Measurements from ENCODE around the gene TIMM50.
A peak's percentile ranks its signal among the peaks of the same experiment; 100 is the strongest.

The TIMM50 gene

DNA sequence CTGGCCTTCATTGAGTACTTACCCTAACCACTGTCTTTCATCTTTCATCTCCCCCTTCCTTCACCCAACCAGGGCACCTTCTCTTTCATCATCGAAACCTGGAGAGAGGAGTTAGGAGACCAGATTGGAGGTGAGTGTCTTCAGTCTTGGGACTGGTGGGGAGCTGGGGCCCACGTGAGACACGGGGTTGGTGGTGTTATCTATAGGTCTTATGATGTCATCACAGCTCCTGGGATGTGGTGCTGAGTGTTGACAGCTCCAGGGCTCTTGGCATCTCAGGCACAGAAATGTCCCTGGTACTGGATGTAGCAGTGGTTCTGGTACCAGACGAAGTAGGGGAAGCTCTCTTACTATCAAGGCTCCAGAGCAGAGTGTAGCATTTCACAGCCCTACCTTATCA, 19.9 kb downstream of the TIMM50 start:
- DNase-seq (ENCODE audit: low read depth in 2 of 2) = no peak

DNA sequence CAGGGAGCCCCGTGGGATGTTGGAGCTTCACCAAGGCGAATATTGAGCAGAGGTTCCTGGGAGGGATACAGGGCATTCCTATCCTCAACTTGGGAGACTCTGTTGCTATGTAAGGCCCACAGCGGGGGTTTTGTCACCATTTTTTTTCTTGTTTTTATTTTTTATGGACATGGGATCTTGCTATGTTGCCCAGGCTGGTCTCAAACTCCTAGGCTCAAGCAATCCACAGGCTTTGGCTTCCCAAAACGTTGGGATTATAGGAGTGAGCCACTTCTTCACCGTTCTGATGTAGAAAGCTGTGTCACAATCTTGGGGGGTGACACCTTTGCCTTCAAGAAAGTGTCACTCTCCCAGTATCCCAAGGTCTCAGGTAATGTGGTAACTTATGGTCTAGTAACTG, 20.7 kb downstream of the TIMM50 start:
- DNase-seq (ENCODE audit: low read depth in 2 of 2) = no peak

DNA sequence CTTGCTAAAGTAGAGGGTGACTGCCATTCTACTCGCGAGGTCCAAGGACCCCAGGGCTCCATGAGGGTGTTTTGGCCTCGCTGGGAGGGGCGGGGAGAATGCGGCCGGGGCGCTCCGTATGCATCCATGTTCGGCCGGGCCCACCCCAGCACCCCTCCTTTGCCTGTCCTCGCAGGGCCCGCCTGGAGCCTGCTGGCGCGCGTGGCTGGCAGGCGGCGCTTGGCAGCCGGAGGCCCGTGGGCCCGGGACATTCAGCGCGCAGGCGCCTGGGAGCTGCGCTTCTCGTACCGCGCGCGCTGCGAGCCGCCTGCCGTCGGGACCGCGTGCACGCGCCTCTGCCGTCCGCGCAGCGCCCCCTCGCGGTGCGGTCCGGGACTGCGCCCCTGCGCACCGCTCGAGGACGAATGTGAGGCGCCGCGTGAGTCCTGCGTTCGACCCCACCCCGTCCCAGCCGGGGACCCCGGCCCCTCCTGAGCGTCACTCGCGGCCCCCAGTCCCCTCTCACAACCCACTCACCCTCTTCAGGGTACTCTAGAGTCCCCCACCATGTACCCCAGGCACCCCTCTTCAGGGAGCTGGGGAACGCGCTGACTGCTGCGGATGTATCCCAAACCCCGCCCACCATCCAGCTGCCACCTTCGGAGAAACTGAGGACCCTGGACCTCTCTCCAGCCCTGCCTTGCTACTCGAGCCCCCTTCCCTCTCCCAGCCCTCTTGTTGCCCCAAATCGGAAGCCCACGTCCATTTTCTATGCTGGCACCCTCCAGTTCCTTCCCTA, 22.2 kb downstream of the TIMM50 start:
- peak; percentile 70 to 71 for DNase-seq (ENCODE audit: low read depth in 2 of 2)

DNA sequence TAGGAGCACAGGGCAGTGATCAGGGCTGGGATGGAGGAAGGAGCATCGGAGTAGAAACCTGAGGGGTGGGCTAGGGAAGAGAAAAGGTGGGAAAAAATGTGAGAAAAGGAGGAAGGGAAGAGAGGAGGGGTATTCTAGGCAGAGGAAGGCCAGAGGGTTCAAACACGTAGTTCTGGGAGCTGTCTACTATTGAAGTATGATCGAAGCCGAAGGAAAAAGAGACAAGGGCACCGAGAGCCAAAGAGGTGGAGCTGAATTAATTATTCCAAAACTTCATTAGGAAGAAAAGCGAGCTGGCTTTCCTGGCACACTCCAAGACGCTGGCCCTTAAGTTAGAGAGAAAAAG, 25.9 kb downstream of the TIMM50 start:
- no peak for DNase-seq (ENCODE audit: low read depth in 2 of 2)

DNA sequence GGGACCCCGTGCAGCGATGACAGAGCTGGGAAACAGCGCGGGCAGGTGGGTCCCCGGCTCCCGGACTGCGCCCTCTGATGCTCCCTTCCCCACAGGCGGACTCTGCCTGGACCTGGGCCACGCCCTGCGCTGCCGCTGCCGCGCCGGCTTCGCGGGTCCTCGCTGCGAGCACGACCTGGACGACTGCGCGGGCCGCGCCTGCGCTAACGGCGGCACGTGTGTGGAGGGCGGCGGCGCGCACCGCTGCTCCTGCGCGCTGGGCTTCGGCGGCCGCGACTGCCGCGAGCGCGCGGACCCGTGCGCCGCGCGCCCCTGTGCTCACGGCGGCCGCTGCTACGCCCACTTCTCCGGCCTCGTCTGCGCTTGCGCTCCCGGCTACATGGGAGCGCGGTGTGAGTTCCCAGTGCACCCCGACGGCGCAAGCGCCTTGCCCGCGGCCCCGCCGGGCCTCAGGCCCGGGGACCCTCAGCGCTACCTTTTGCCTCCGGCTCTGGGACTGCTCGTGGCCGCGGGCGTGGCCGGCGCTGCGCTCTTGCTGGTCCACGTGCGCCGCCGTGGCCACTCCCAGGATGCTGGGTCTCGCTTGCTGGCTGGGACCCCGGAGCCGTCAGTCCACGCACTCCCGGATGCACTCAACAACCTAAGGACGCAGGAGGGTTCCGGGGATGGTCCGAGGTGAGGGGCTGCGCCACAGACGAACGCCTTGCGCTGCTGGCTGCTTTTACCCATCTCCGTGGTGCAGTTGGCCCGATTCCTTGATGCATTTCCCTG, 26.5 kb downstream of the TIMM50 start:
- peak; percentile 49 to 69 for DNase-seq (ENCODE audit: low read depth in 2 of 2)

DNA sequence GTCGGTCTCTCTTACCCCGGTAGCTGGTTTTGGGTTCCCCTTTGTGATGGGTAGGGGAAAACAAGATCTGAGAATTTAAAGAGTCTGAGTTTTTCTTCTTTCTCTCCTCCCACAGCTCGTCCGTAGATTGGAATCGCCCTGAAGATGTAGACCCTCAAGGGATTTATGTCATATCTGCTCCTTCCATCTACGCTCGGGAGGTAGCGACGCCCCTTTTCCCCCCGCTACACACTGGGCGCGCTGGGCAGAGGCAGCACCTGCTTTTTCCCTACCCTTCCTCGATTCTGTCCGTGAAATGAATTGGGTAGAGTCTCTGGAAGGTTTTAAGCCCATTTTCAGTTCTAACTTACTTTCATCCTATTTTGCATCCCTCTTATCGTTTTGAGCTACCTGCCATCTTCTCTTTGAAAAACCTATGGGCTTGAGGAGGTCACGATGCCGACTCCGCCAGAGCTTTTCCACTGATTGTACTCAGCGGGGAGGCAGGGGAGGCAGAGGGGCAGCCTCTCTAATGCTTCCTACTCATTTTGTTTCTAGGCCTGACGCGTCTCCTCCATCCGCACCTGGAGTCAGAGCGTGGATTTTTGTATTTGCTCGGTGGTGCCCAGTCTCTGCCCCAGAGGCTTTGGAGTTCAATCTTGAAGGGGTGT, 27.2 kb downstream of the TIMM50 start:
- no peak for DNase-seq (ENCODE audit: low read depth in 2 of 2)

DNA sequence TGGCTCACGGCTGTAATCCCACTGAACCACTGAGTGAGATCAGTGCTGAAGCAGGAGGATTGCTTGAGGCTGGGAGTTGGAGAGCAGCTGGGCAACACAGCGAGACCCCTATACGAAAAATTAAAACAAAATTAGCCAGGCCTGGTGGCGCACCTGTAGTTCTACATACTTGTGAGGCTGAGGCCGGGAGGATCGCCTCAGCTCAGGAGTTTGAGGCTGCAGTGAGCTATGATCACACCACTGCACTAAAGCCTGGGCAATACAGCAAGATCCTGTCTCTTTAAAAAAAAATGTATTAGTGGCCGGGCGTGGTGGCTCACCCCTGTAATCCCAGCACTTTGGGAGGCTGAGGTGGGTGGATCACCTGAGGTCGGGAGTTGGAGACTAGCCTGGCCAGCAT, 28.0 kb downstream of the TIMM50 start:
- DNase-seq (ENCODE audit: low read depth in 2 of 2) = no peak

DNA sequence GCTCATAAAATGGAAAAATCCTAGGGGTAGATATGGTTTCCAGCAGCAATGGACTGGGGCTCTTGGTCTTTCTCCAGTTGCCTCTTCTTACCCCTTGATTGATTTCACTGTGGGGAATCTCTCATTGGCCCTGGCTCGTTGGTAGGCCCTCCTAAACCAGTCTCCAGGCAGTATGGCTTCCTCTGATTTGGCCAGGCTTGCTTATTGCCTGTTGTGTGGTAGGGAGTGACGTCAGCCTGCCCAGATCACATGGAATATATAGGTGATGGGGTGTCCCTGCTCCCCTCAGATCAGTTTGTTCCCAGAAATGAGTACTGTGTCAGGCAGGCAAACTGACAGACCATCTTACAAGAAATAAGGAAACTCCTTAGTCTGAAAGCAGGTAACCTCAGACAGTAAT, 28.6 kb downstream of the TIMM50 start:
- DNase-seq (ENCODE audit: low read depth in 2 of 2) = no peak

DNA sequence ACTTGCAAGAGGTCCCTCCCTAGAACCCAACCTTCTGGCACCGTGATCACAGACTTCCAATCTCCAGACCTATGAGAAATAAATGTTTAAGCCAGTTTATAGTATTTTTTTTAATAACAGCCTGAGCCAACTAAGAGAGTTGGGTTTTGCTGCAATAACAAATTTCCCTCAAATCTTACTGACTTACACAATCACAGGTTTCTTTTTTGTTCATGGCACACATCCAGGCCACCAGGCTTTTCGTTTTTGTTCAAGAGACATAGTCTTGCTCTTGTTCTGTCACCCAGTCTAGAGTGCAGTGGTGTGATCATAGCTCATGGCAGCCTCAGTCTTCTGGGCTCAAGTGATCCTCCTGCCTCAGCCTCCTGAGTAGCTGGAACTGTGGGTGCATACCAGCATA, 32.4 kb downstream of the TIMM50 start:
- DNase-seq (ENCODE audit: low read depth in 2 of 2) = no peak

DNA sequence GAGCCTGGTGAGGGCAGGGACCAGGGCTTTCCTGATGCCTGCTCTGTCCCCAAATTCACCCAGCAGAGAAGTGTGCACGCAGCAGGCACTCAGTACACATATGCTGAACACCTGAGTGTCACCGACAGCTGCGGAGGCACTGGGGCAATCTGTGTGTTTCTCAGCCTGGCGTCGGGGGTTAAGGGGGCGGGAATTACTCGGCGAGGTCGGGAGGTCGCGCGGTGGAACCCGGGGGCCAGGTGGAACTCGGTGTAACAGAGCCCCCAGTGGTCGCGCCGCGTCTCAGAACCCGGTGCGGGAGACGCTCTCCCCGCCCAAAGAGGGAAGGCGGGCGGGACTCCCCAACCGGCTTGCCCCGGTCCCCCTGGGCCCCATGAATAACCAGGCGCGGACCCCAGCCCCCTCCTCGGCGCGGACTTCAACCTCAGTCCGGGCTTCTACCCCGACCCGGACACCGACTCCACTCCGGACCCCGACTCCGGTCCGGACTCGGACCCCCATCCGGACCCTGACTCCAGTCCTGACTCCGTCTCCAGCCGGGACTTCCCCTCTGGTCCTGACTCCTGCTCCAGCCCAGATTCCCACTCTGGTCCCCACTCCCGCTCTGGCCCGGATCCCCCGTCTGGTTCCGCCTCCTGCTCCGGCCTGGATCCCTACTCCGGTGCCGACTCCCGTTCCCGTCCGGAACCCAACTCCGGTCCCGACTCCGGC, 34.4 kb downstream of the TIMM50 start, which contains the start of gene SELENOV:
SELENOV (plus strand) TSS at position 300 of the 711 bp plus-strand sequence; CDS start at position 374, 74 bp downstream.
- no peak for DNase-seq (ENCODE audit: low read depth in 2 of 2)

DNA sequence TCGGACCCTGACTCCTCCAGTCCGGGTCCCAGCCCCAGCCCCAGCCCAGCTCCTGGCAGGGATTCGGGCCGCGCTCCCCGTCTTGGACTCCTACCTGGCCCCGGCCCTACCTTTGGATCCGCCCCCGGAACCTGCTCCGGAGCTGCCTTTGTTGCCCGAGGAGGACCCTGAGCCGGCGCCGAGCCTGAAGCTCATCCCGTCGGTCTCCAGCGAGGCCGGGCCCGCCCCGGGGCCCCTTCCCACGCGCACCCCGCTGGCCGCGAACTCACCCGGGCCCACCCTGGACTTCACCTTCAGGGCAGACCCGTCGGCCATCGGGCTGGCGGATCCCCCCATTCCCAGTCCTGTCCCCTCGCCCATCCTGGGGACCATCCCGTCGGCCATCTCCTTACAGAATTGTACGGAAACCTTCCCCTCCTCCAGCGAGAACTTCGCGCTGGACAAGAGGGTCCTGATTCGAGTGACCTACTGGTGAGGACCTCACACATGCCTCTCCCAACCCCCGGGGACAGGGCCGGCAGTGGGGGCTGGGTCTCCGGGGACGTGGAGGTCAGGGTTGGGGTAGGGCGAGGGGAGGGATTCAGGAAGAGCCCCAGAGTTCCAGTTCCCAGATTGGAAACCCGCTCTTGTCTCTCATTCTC, 35.0 kb downstream of the TIMM50 start:
- DNase-seq (ENCODE audit: low read depth in 2 of 2) = no peak

DNA sequence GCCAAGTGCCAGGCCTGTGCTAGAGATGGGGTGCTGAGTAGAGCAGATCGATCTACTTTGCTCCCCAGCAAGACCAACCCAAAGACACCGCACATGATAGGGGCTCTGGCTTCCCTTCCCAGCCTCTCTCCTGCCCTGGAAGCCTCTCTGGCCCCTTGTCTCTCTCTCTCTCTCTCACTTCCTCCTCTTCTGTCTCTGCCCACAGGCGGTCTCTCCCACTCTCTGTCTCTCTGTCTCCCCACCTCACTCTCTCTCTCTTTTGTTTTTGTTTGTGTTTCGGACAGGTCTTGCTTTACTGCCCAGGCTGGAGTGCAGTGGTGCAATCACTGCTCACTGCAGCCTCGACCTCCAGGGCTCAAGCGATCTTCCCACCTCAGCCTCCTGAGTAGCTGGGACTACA, 35.6 kb downstream of the TIMM50 start:
- DNase-seq (ENCODE audit: low read depth in 2 of 2) = no peak

DNA sequence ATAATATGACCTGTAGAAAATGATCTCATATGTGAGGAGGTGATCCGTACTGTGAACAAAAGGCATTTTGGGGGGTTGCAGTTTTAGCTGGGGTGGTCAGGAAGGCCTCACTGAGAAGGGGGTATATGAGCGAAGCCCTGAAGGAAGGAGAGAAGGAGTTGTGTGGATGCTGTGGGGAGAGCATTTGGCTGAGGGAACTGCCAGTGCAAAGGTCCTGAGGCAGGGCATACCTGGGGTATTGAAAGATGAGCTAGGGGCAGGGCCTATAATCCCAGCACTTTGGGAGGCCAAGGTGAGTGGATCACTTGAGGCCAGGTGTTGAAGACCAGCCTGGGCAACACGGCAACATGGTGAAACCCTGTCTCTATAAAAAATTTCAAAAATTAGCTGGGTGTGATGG, 36.8 kb downstream of the TIMM50 start:
- no peak for DNase-seq (ENCODE audit: low read depth in 2 of 2)

DNA sequence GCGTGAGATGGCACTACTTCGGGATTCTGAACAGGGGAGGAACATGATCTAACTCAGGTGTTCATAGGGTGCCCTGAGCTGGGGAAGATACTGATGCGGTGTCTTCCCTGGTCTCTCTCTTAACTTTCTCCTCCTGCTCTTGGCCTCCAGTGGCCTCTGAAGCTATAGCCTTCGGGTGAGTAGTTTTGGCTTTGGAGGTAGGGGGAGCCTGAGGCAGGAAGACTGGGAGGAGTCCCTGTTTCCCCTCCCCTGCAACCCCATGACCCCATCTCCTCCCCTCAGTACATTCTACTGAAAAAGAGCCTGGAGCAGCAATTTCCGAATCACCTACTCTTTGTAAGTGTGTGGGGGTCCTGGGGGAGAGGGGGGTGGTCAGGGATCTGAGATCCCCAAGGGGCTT, 37.8 kb downstream of the TIMM50 start:
- no peak for DNase-seq (ENCODE audit: low read depth in 2 of 2)

DNA sequence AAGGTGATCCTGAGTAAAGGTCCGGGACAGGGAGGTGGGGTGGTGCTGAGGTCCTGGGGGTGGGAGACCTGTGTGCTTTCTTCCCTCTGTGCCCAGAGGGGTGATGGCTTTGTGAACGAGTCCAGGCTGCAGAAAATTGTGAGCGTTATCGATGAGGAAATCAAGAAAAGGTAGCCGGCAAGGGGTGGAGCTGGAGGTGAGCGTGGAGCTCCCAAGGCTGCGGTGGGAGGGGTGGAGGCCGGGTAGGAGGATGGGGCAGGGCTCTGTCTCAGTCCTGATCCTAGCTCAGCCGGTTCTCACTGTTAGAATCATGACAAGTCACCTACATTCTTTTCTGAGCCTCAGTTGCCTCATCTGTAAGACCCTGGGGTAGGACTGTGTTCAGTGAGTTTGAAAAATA, 38.3 kb downstream of the TIMM50 start:
- DNase-seq (ENCODE audit: low read depth in 2 of 2) = no peak

DNA sequence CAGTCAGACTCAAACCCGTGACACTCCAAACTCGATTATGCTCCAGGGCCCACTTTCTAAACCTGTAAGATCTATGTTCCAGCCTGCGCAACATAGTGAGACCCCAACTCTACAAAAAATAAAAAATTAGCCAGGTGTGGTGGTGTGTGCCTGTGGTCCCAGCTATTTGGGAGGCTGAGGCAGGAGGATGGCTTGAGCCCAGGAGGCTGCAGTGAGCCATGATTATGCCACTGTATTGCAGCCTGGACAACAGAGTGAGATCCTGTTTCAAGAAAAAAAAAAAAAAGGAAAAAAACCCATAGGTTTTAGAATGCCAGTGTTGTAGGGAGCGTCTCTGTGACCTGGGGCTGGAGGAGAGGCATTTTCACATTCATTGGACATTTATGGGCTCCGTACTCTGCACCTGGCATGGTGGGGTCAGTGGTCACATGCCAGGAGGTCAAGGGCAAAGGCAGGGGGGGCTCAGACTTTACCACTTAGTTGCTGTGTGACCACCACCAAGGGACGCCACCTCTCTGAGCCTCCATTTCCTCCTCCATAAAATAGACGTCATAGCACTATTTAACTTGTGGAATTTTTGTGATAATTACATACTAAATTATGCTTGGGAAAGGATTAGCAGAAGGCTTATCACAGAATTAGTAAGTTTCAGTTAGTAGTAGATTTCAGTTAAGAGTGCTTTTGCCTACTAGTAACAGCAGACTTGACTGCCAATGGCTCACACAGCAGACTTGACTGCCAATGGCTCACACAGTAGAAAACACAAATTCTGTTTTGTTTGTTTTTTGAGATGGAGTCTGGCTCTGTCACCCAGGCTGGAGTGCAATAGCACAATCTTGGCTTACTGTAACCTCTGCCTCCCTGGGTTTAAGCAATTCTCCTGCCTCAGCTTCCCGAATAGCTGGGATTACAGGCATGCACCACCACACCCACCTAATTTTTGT, 40.2 kb downstream of the TIMM50 start:
- DNase-seq (ENCODE audit: low read depth in 2 of 2) = no peak

DNA sequence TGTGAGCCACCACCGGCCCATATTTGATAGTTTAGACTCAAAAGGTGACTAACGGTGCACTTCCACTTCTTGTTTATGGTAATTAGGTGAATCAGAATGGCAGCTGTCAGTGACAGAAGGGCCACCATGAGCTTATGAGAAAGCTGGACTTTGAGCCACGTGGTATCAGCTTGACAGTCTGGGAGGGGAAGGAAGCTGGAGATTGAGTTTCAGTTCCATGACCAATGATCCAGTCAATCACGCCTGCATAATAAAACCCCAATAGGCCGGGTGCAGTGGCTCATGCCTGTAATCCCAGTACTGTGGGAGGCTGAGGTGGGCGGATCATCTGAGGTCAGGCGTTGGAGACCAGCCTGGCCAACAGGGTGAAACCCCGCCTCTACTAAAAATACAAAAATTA, 43.9 kb downstream of the TIMM50 start:
- DNase-seq (ENCODE audit: low read depth in 2 of 2) = no peak

DNA sequence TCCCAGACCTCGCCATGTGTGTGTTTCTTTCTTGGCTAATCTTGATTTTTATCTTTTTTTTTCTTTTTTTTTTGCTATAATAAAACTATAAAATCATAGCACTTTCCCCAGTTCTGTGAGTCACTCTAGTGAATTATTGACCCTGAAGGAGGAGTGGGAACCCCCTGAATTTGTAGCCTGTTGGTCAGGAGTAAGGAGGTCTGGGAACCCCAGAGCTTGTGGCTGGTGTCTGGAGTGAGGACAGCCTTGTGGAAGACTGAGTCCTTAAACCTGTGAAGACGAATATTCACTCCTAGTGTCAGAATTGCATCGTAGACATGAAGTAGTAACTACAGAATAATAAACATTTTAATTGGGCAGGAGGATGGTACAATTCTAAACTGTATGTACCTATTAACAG, 44.6 kb downstream of the TIMM50 start:
- DNase-seq (ENCODE audit: low read depth in 2 of 2) = no peak

DNA sequence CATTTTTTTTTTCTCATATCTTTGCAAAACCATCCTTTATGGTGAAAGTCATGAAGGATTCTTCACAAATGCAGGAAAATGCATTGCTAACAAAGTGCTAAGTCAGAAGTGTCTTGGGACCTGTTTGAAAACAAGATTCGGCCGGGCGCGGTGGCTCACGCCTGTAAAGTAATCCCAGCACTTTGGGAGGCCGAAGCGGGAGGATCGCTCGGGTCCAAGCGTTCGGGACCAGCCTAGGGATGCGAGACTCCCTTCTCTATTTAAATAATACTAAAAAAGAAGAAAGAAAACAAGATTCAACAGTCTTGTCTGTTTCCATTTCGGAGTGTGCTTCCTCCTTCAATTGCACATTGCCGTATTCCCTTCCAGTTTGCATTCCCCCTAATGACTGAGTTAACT, 51.2 kb downstream of the TIMM50 start:
- DNase-seq (ENCODE audit: low read depth in 2 of 2) = no peak

DNA sequence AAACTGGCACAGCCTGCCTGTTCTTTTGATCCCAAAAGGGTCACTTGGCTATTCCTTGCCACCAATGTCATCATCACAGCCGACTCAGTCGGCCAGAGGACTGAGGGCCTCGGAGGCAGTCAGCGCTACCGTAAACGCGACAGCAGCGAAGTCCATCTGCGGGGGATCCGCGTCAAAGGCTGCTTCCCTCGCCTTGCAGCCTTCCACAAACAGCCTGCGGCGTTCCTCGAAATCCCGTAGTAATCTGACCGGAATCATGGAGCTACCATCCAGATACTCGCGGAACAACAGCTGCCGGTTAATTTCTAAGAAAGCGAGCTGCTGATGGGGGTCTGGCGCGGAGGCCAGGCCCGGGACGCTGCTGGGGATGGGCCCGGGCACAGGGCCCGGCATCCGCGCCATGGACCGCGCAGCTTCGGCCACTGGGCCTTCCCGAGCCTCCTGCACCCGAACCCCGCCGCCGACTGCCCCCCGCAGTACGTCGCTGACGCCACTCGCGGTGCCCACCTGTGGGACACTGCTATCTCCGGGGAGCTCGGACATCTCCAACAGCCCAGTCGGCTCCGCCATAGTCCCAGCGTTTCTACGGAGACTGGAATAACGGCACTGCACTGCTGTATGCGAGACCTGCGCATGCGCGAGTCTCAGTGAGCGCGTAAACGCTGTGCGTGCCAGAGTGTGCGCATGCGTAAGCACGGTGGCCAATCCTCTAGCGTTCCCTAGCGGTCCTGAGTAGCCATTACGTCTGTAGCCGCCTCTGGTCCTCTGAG, 51.8 kb downstream of the TIMM50 start, which contains the start of gene EID2B:
EID2B (minus strand) TSS at position 620 of the 770 bp plus-strand sequence; CDS start at position 570, 50 bp downstream.
- DNase-seq (ENCODE audit: low read depth in 2 of 2) = peak; percentile 92 to 93
